Measurements from ENCODE around the gene JAK3. TPM values are rescaled to one million over a fixed set of nuclear protein-coding genes. Genes with fewer than 3 reads are reported as not detected.

Gene JAK3
- polyA plus RNA-seq, 1 experiment: 0.99 TPM

- no peak for DNase-seq (ENCODE audit: low read depth, low spot score)
- ChIA-PET POLR2A (no interaction called here), CTCF (interaction anchor here (0.6 kb wide), 1 partner anchor 35 kb away, joined by 3 read pairs; no protein-coding TSS in a partner anchor)
- Histone ChIP-seq H3K27ac (ENCODE audit: low read depth, low read length) (no peak overlapping the region), H3K9me3 (ENCODE audit: control insufficient read depth, insufficient read depth, low read length) (peaks cover 4% of the 10 kb centered on the region; the same call in 1 of the 2 replicates), H3K27me3 (ENCODE audit: control insufficient read depth, insufficient read depth, low read length) (peaks cover 44% of the 10 kb centered on the region), H3K4me3 (ENCODE audit: low read depth, low read length) (no peak overlapping the region)
- no peak for TF ChIP-seq CTCF (IDR thresholded peaks at IDR 0.05; ENCODE audit: low read depth, low read length)
These were observed 27.0 kb upstream of the JAK3 start for GRCh38 chr19:17874758-17875135.

- no peak overlapping the region for H3K4me3 ChIP-seq (ENCODE audit: low read depth, low read length)
- no peak for DNase-seq (ENCODE audit: low read depth, low spot score)
- CTCF ChIA-PET: interaction anchor here (0.6 kb wide), 1 partner anchor 36 kb away, joined by 3 read pairs; no protein-coding TSS in a partner anchor
- no peak for TF ChIP-seq CTCF (IDR thresholded peaks at IDR 0.05; ENCODE audit: low read depth, low read length)
- POLR2A ChIA-PET: no interaction called here
- no peak overlapping the region for H3K27ac ChIP-seq (ENCODE audit: low read depth, low read length)
- H3K27me3 ChIP-seq (ENCODE audit: control insufficient read depth, insufficient read depth, low read length): peaks cover 48% of the 10 kb centered on the region
- H3K9me3 ChIP-seq (ENCODE audit: control insufficient read depth, insufficient read depth, low read length): peaks cover 4% of the 10 kb centered on the region; the same call in 1 of the 2 replicates
These were observed 26.3 kb upstream of the JAK3 start for GRCh38 chr19:17873786-17874757.

- no peak for DNase-seq (ENCODE audit: low read depth, low spot score)
- H3K27ac ChIP-seq (ENCODE audit: low read depth, low read length): no peak overlapping the region
- peaks cover 4% of the 10 kb centered on the region; the same call in 1 of the 2 replicates for H3K9me3 ChIP-seq (ENCODE audit: control insufficient read depth, insufficient read depth, low read length)
- TF ChIP-seq CTCF (IDR thresholded peaks at IDR 0.05; ENCODE audit: low read depth, low read length): no peak
- peaks cover 57% of the 10 kb centered on the region for H3K27me3 ChIP-seq (ENCODE audit: control insufficient read depth, insufficient read depth, low read length)
- H3K4me3 ChIP-seq (ENCODE audit: low read depth, low read length): no peak overlapping the region
- ChIA-PET CTCF (interaction anchor here (2.2 to 4.2 kb wide), 3 partner anchors 58 to 65 kb away, joined by 12 to 27 read pairs (median 25); partner anchors contain the start of gene CCDC124), POLR2A (interaction anchor here (2.2 kb wide), 1 partner anchor 60 kb away, joined by 13 read pairs; the partner anchor contains the start of gene CCDC124)
These were observed 24.6 kb upstream of the JAK3 start for GRCh38 chr19:17872251-17873001.

GRCh38 chr19:17871878-17872250 lies 24.1 kb upstream of the JAK3 start, which contains the start of gene SLC5A5:
SLC5A5 (plus strand) TSS chr19:17871945; CDS start chr19:17872320, 375 bp downstream.
- ChIA-PET CTCF (interaction anchor here (1.9 to 4.2 kb wide), 5 partner anchors 13 to 125 kb away, joined by 12 to 27 read pairs (median 13); partner anchors contain the start of genes CCDC124 and RPL18A), POLR2A (interaction anchor here (2.2 kb wide), 1 partner anchor 61 kb away, joined by 13 read pairs; the partner anchor contains the start of gene CCDC124)
- Histone ChIP-seq H3K27ac (ENCODE audit: low read depth, low read length) (no peak within 1 kb of the TSS), H3K4me3 (ENCODE audit: low read depth, low read length) (no peak within 1 kb of the TSS), H3K9me3 (ENCODE audit: control insufficient read depth, insufficient read depth, low read length) (peaks cover 4% of the 10 kb centered on the region; the same call in 1 of the 2 replicates), H3K27me3 (ENCODE audit: control insufficient read depth, insufficient read depth, low read length) (peaks cover 57% of the 10 kb centered on the region)
- no peak for DNase-seq (ENCODE audit: low read depth, low spot score)
- no peak for TF ChIP-seq CTCF (IDR thresholded peaks at IDR 0.05; ENCODE audit: low read depth, low read length)
